HepG2 (cell line): ENCODE measurements around the gene GABARAPL2. TPM values are rescaled to one million over a fixed set of nuclear protein-coding genes. Genes with fewer than 3 reads are reported as not detected.

Source experiments
- FOXA3 ChIP-seq: IDR thresholded peaks from 2 replicates; pipeline ENCODE4 v1.6.1; 2016; ENCODE audit warnings: missing genetic modification reagents, missing compliant biosample characterization
- GABPB1 ChIP-seq: IDR thresholded peaks from 2 replicates; pipeline ENCODE4 v1.6.1; 2016; ENCODE audit warnings: mild to moderate bottlenecking, missing genetic modification reagents, moderate library complexity, missing compliant biosample characterization
- GTF3A ChIP-seq: sonication (generic); formaldehyde crosslinking; conservative IDR thresholded peaks from 2 replicates; pipeline ENCODE4 v1.4.0; 2020; ENCODE audit warnings: mild to moderate bottlenecking, missing genetic modification reagents
- ISL2 ChIP-seq: sonication (generic); formaldehyde crosslinking; IDR thresholded peaks from 2 replicates; pipeline ENCODE4 v1.5.0; 2020; ENCODE audit warnings: missing genetic modification reagents
- LBX2 ChIP-seq: sonication (generic); formaldehyde crosslinking; IDR thresholded peaks from 2 replicates; pipeline ENCODE4 v1.5.0; 2020; ENCODE audit warnings: missing genetic modification reagents, mild to moderate bottlenecking, borderline replicate concordance
- NFRKB ChIP-seq: fragments of 450-650 bp; IDR thresholded peaks from 2 replicates; pipeline ENCODE4 v1.6.1; 2017
- NKX3-1 ChIP-seq: sonication (generic); formaldehyde crosslinking; IDR thresholded peaks from 2 replicates; pipeline ENCODE4 v1.5.0; 2020; ENCODE audit warnings: missing genetic modification reagents
- PHF21A ChIP-seq: sonication (generic); formaldehyde crosslinking; IDR thresholded peaks from 2 replicates; pipeline ENCODE4 v1.5.0; 2020; ENCODE audit warnings: mild to moderate bottlenecking, missing genetic modification reagents
- SMARCC2 ChIP-seq: fragments of 450-650 bp; IDR thresholded peaks from 2 replicates; pipeline ENCODE4 v1.6.1; 2017; ENCODE audit warnings: antibody characterized with exemption, mild to moderate bottlenecking
- SP5 ChIP-seq: IDR thresholded peaks from 2 replicates; pipeline ENCODE4 v1.6.1; 2016; ENCODE audit warnings: low read depth, borderline replicate concordance
- TEAD3 ChIP-seq: optimal IDR thresholded peaks from 2 replicates; pipeline ENCODE3; 2016; ENCODE audit warnings: borderline replicate concordance
- TERF1 ChIP-seq: sonication (generic); formaldehyde crosslinking; IDR thresholded peaks from 2 replicates; pipeline ENCODE4 v1.8.0; 2022; ENCODE audit warnings: mild to moderate bottlenecking, missing genetic modification reagents, moderate library complexity
- THAP9 ChIP-seq: sonication (generic); formaldehyde crosslinking; IDR thresholded peaks from 2 replicates; pipeline ENCODE4; 2020; ENCODE audit warnings: missing genetic modification reagents, mild to moderate bottlenecking, borderline replicate concordance
- ZBTB25 ChIP-seq: IDR thresholded peaks from 2 replicates; pipeline ENCODE4 v1.6.1; 2018; ENCODE audit warnings: missing genetic modification reagents
- ZNF589 ChIP-seq: sonication (generic); formaldehyde crosslinking; conservative IDR thresholded peaks from 2 replicates; pipeline ENCODE4 v1.8.0; 2022; ENCODE audit warnings: mild to moderate bottlenecking, moderate library complexity, missing genetic modification reagents
- ZNF598 ChIP-seq: sonication (generic); formaldehyde crosslinking; IDR thresholded peaks from 2 replicates; pipeline ENCODE4 v1.5.1; 2020; ENCODE audit warnings: mild to moderate bottlenecking, missing genetic modification reagents, borderline replicate concordance
- ZNF674 ChIP-seq: sonication (generic); formaldehyde crosslinking; IDR thresholded peaks from 2 replicates; pipeline ENCODE4 v1.5.0; 2020; ENCODE audit warnings: low read depth, mild to moderate bottlenecking, missing genetic modification reagents
- ZNF713 ChIP-seq: sonication (generic); formaldehyde crosslinking; IDR thresholded peaks from 2 replicates; pipeline ENCODE4 v1.4.0; 2020; ENCODE audit warnings: mild to moderate bottlenecking, missing genetic modification reagents
- ZNF788 ChIP-seq: sonication (generic); formaldehyde crosslinking; IDR thresholded peaks from 2 replicates; pipeline ENCODE4 v1.5.0; 2020; ENCODE audit warnings: mild to moderate bottlenecking, missing genetic modification reagents, borderline replicate concordance
- polyA plus RNA-seq, 8 experiments: library from polyadenylated mRNA; depleted of rRNA in 3 of 8; stranded (reverse) in 7 of 8; unstranded in 1 of 8; fragments of >200 nt; fragmentation: Illumina TruSeq in 4 of 8; extraction: Trizol in 4 of 8; gene quantifications; 2 replicates each; pipeline versions ENCODE4 v1.2.1 to v1.2.3, GENCODE V29; 2011 to 2016; ENCODE audit warnings: low read depth in 4 of 8, missing spikeins in 1 of 8, mixed read lengths in 1 of 8; ENCODE audit not compliant: insufficient read depth in 1 of 8
- total RNA-seq, 5 experiments: library from RNA; depleted of rRNA; stranded (reverse); fragments of >200 nt; fragmentation: Illumina TruSeq; extraction: Trizol; gene quantifications; 2 replicates each; pipeline ENCODE4 v1.2.3, GENCODE V29; 2016; ENCODE audit warnings: low read depth in 1 of 5
- TF ChIP-seq, protein P1 (sequence below): sonication (generic); formaldehyde crosslinking; IDR thresholded peaks from 2 replicates; pipeline ENCODE4 v1.5.0; 2020; ENCODE audit warnings: missing genetic modification reagents, mild to moderate bottlenecking, borderline replicate concordance

GABARAPL2 gene
- total and polyA plus RNA-seq, 2 of the 13 experiments (the other 11 are each of a cell fraction or from before 2014, with no cell fraction given): 76.4 to 83.0 TPM

DNA sequence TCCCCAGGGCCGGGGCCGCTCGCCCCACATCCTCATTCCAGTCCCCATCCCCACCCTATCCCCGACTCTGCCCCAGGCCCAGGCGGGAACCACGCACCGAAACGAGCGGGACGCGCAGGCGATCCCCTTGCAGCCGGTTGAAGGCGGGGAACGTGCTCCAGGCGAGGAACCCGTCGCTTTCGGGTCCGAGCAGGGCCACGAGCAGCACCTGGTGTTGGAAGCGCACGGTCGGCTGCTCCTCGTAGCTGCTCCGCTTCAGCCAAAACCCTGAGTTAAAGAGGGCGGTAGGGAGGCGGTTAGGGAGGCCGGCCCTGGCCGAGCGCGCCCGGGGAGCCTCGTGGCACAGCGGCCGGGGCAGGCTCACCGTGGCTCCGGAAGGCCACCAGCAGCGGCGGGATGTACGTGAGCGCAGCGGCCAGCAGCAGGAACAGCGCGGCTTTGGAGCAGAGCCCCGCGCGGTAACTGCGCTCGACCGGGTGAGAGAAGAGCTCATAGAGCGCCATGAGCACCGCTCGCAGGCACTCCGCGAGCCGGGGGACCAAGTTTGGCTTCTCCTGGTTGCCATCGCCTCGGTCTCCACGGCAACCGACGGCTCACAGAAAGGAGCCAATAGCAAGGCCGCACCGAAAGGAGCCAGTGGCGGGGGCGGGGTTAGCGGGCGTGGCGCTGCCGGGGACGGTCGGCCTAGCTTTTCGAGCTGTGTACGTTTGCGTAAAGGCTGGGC, 10.3 kb upstream of the GABARAPL2 start, which contains the start of gene TMEM231 (continued):
- TF ChIP-seq ZNF598 (CRISPR knock-in tag) (peak; percentile 84; the same call in 1 of the 2 replicates), GABPB1 (CRISPR knock-in tag) (peak; percentile 77), ZNF674 (CRISPR knock-in tag) (peak; percentile 57; the same call in 1 of the 2 replicates), ZNF589 (CRISPR knock-in tag) (no peak), LBX2 (CRISPR knock-in tag) (peak; percentile 82; the same call in 1 of the 2 replicates), GTF3A (CRISPR knock-in tag) (0 out of 2 replicates have a peak, but pooled peaks have one; percentile 62), NKX3-1 (CRISPR knock-in tag) (no peak), ZNF788 (CRISPR knock-in tag) (peak; percentile 93), TERF1 (CRISPR knock-in tag) (no peak), ZNF713 (CRISPR knock-in tag) (peak; percentile 85; the same call in 1 of the 2 replicates), PHF21A (peak; percentile 36; the same call in 1 of the 2 replicates), TEAD3 (peak; percentile 64), THAP9 (CRISPR knock-in tag) (peak; percentile 89; the same call in 1 of the 2 replicates), ISL2 (CRISPR knock-in tag) (no peak), ZBTB25 (CRISPR knock-in tag) (no peak), SMARCC2 (no peak), SP5 (peak; percentile 77), NFRKB (no peak), FOXA3 (CRISPR knock-in tag) (peak; percentile 47; the same call in 1 of the 2 replicates)
- TF ChIP-seq, protein P1, sequence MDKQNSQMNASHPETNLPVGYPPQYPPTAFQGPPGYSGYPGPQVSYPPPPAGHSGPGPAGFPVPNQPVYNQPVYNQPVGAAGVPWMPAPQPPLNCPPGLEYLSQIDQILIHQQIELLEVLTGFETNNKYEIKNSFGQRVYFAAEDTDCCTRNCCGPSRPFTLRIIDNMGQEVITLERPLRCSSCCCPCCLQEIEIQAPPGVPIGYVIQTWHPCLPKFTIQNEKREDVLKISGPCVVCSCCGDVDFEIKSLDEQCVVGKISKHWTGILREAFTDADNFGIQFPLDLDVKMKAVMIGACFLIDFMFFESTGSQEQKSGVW (CRISPR knock-in tag): no peak
